Vagina (tissue), 2 donors: Measurements from ENCODE around the gene XYLB.

Experiments
- POLR2AphosphoS5 ChIP-seq, 2 donors: sonication (generic); formaldehyde crosslinking; IDR thresholded peaks; one replicate each; pipeline ENCODE4 v1.9.0; 2017; ENCODE audit warnings: antibody characterized with exemption in 2 of 2, mild to moderate bottlenecking in 2 of 2, low read depth in 1 of 2; ENCODE audit not compliant: insufficient read depth in 1 of 2
- TF ChIP-seq, protein P1 (sequence below), 3 experiments: fragments of 450-650 bp in 2 of 3; fragments of 200-600 bp in 1 of 3; sonication (generic) in 1 of 3; IDR thresholded peaks; one replicate each; pipeline ENCODE4 v1.5.1; 2017 to 2019; ENCODE audit warnings: antibody characterized with exemption in 3 of 3, mild to moderate bottlenecking in 2 of 3, moderate library complexity in 2 of 3

DNA sequence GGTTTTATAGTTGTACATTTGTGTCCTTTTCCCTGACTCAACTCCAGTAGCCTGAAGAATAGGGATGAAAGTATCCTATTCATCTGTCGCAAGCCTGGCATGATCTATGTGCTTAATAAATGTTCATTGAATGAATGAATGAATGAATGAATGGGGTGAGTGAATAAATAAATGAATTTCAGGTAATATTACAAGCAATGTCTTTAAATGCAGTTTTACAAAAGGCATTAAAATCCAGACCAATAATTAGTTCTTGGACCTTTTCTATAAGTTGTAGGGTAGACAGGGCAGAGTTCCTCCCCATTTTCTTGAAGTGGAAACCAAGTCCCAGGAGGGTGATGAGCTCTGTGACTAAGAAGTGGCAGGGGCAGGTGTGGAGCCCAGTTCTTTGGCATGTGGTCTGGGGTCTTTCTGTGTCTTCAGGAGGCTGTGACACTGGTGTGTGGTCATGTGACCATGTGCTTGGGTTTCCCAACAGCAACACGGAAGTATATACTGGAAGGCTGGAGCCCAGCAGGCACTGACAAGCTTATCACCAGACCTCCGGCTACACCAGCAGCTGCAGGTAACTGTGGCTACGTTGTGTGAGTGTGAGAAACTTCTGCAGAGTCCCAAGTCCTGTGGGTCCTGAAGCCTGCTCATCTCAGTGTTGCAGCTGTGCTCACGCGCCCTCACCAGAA, 18.3 kb downstream of the XYLB start:
- TF ChIP-seq, protein P1, sequence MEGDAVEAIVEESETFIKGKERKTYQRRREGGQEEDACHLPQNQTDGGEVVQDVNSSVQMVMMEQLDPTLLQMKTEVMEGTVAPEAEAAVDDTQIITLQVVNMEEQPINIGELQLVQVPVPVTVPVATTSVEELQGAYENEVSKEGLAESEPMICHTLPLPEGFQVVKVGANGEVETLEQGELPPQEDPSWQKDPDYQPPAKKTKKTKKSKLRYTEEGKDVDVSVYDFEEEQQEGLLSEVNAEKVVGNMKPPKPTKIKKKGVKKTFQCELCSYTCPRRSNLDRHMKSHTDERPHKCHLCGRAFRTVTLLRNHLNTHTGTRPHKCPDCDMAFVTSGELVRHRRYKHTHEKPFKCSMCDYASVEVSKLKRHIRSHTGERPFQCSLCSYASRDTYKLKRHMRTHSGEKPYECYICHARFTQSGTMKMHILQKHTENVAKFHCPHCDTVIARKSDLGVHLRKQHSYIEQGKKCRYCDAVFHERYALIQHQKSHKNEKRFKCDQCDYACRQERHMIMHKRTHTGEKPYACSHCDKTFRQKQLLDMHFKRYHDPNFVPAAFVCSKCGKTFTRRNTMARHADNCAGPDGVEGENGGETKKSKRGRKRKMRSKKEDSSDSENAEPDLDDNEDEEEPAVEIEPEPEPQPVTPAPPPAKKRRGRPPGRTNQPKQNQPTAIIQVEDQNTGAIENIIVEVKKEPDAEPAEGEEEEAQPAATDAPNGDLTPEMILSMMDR (IDR thresholded peaks at IDR 0.05), result no peak
- no peak for TF ChIP-seq POLR2AphosphoS5 (IDR thresholded peaks at IDR 0.05; ENCODE audit: insufficient read depth in 1 of 2, low read depth in 1 of 2)
